Stimulated activated CD4-positive, alpha-beta T cell treated with anti-CD3 and anti-CD28 coated beads, Interleukin-1b, Interleukin-23, amount 100 ng/mL, for 24 hours (primary cell): Measurements from ENCODE around the gene HOXA7.

Experiments
- DNase-seq, 4 experiments: peaks; one replicate each; pipeline ENCODE4 v3.0.0-alpha.2; 2020; ENCODE audit warnings: low read depth in 4 of 4, low spot score in 1 of 4

HOXA7 gene

GRCh38 chr7:27137640-27138315 lies 18.7 kb downstream of the HOXA7 start:
- no peak for DNase-seq

GRCh38 chr7:27134392-27134791 lies 22.1 kb downstream of the HOXA7 start:
- DNase-seq, result no peak

GRCh38 chr7:27133409-27134231 lies 22.9 kb downstream of the HOXA7 start:
- no peak for DNase-seq

- DNase-seq, result no peak
Measured at GRCh38 chr7:27132978-27133377, 23.5 kb downstream of the HOXA7 start.

GRCh38 chr7:27132214-27132613 lies 24.3 kb downstream of the HOXA7 start:
- no peak for DNase-seq

- DNase-seq, result no peak
Measured at GRCh38 chr7:27131390-27131819, 25.1 kb downstream of the HOXA7 start.

- DNase-seq, result peak; percentile 50 to 56 (median 54)
Measured at GRCh38 chr7:27130540-27131389, 25.7 kb downstream of the HOXA7 start, which contains the start of gene HOXA4. Gene HOXA4 (minus strand): TSS chr7:27130757. CDS start chr7:27130733, 24 bp downstream.

- no peak for DNase-seq
Measured at GRCh38 chr7:27129729-27130539, 26.5 kb downstream of the HOXA7 start.

- no peak for DNase-seq
Measured at GRCh38 chr7:27128776-27129728, 27.4 kb downstream of the HOXA7 start.

GRCh38 chr7:27128034-27128433 lies 28.4 kb downstream of the HOXA7 start:
- DNase-seq, result no peak

GRCh38 chr7:27126596-27127327 lies 29.7 kb downstream of the HOXA7 start:
- no peak for DNase-seq

GRCh38 chr7:27125986-27126394 lies 30.5 kb downstream of the HOXA7 start:
- DNase-seq, result no peak

- DNase-seq, result no peak
Measured at GRCh38 chr7:27124902-27125689, 31.4 kb downstream of the HOXA7 start.

- DNase-seq, result no peak
Measured at GRCh38 chr7:27124096-27124901, 32.2 kb downstream of the HOXA7 start.

GRCh38 chr7:27123477-27124053 lies 32.9 kb downstream of the HOXA7 start:
- DNase-seq, result no peak

- no peak for DNase-seq
Measured at GRCh38 chr7:27123007-27123476, 33.4 kb downstream of the HOXA7 start.
